MM.1S (cell line): ENCODE results near the gene ZNF385D.

ENCODE experiments used
- DNase-seq: peaks from one replicate; pipeline ENCODE4 v3.0.0-alpha.2; 2015
- H2AFZ ChIP-seq: fragments of 300-600 bp; sonication (generic); 2 replicates; pipeline ENCODE4 v1.6.0; 2016; ENCODE audit warnings: antibody characterized with exemption, low read length
- H3F3A ChIP-seq: fragments of 300-600 bp; sonication (generic); 2 replicates; pipeline ENCODE4 v1.6.1; 2016; ENCODE audit warnings: mild to moderate bottlenecking, antibody characterized with exemption, low read length, moderate library complexity, mixed read lengths; ENCODE audit not compliant: insufficient read depth
- H3K27ac ChIP-seq: fragments of 300-600 bp; sonication (generic); 2 replicates; pipeline ENCODE4 v1.5.1; 2016; ENCODE audit warnings: mild to moderate bottlenecking, low read length
- H3K27me3 ChIP-seq: fragments of 300-600 bp; sonication (generic); replicated peaks from 2 replicates; pipeline ENCODE4 v1.6.0; 2016; ENCODE audit warnings: low read length; ENCODE audit not compliant: insufficient read depth
- H3K36me3 ChIP-seq: fragments of 300-600 bp; sonication (generic); replicated peaks from 2 replicates; pipeline ENCODE4 v1.6.1; 2016; ENCODE audit warnings: mild to moderate bottlenecking, low read length, mixed read lengths; ENCODE audit not compliant: insufficient read depth
- H3K4me1 ChIP-seq: fragments of 300-600 bp; sonication (generic); 2 replicates; pipeline ENCODE4 v1.6.1; 2016; ENCODE audit warnings: low read length, mixed read lengths
- H3K4me2 ChIP-seq: fragments of 300-600 bp; sonication (generic); 2 replicates; pipeline ENCODE4 v1.6.0; 2016; ENCODE audit warnings: low read depth, low read length
- H3K4me3 ChIP-seq: fragments of 300-600 bp; sonication (generic); 2 replicates; pipeline ENCODE4 v1.5.1; 2016; ENCODE audit warnings: low read length, mixed read lengths
- H3K79me2 ChIP-seq: fragments of 300-600 bp; sonication (generic); 2 replicates; pipeline ENCODE4 v1.6.1; 2016; ENCODE audit warnings: mixed run types, low read length, mixed read lengths
- H3K9ac ChIP-seq: fragments of 300-600 bp; sonication (generic); 2 replicates; pipeline ENCODE4 v1.6.1; 2016; ENCODE audit warnings: low read length, mixed read lengths
- H3K9me2 ChIP-seq: fragments of 300-600 bp; sonication (generic); replicated peaks from 2 replicates; pipeline ENCODE4 v1.6.1; 2016; ENCODE audit warnings: mild to moderate bottlenecking, low read length, mixed read lengths; ENCODE audit not compliant: insufficient read depth
- H3K9me3 ChIP-seq: fragments of 300-600 bp; sonication (generic); replicated peaks from 2 replicates; pipeline ENCODE4 v1.6.1; 2016; ENCODE audit warnings: mild to moderate bottlenecking, low read length, mixed read lengths; ENCODE audit not compliant: insufficient read depth
- H4K20me1 ChIP-seq: fragments of 300-600 bp; sonication (generic); 2 replicates; pipeline ENCODE4 v1.6.1; 2016; ENCODE audit warnings: mild to moderate bottlenecking, low read length, moderate library complexity, mixed read lengths; ENCODE audit not compliant: insufficient read depth
- CTCF ChIP-seq: fragments of 300-600 bp; sonication (generic); IDR thresholded peaks from 2 replicates; pipeline ENCODE4 v1.5.1; 2016; ENCODE audit warnings: antibody characterized with exemption, low read length, mixed read lengths
- EZH2 ChIP-seq: fragments of 300-600 bp; sonication (generic); optimal IDR thresholded peaks from 2 replicates; pipeline ENCODE3; 2017; ENCODE audit warnings: low read depth, mild to moderate bottlenecking, antibody characterized with exemption, low read length, mixed read lengths
- EZH2phosphoT487 ChIP-seq: fragments of 300-600 bp; sonication (generic); IDR thresholded peaks from 2 replicates; pipeline ENCODE4 v1.6.1; 2018; ENCODE audit warnings: antibody characterized with exemption, low read length

ZNF385D gene

GRCh38 chr3:21649519-21649918, 101.5 kb downstream of the ZNF385D start:
- Histone ChIP-seq H3K79me2 (no peaks in the 10 kb centered on the region), H3K9ac (no peak overlapping the region), H3F3A (no peaks in the 10 kb centered on the region), H3K27ac (no peak overlapping the region), H3K4me3 (no peak overlapping the region), H3K9me2 (no peaks in the 10 kb centered on the region), H3K9me3 (no peaks in the 10 kb centered on the region), H4K20me1 (no peaks in the 10 kb centered on the region), H3K4me1 (no peaks in the 10 kb centered on the region), H3K4me2 (no peak overlapping the region), H3K27me3 (no peaks in the 10 kb centered on the region), H3K36me3 (no peaks in the 10 kb centered on the region), H2AFZ (no peak overlapping the region)
- no peak for DNase-seq
- TF ChIP-seq EZH2 (no peak), EZH2phosphoT487 (no peak), CTCF (no peak)

- Histone ChIP-seq H3K9ac (no peak overlapping the region), H3F3A (no peaks in the 10 kb centered on the region), H3K4me1 (no peaks in the 10 kb centered on the region), H3K79me2 (no peaks in the 10 kb centered on the region), H3K9me3 (no peaks in the 10 kb centered on the region), H3K4me2 (no peak overlapping the region), H3K4me3 (no peak overlapping the region), H3K36me3 (no peaks in the 10 kb centered on the region), H4K20me1 (no peaks in the 10 kb centered on the region), H2AFZ (no peak overlapping the region), H3K27ac (no peak overlapping the region), H3K27me3 (no peaks in the 10 kb centered on the region), H3K9me2 (no peaks in the 10 kb centered on the region)
- TF ChIP-seq EZH2 (no peak), EZH2phosphoT487 (no peak), CTCF (no peak)
- no peak for DNase-seq
Measured at GRCh38 chr3:21647961-21648360, 103.0 kb downstream of the ZNF385D start.

- no peak overlapping the region for H3K27ac ChIP-seq
- no peaks in the 10 kb centered on the region for H3K4me1 ChIP-seq
- no peaks in the 10 kb centered on the region for H3K36me3 ChIP-seq
- TF ChIP-seq EZH2 = no peak
- TF ChIP-seq CTCF = no peak
- no peak for TF ChIP-seq EZH2phosphoT487
- H3K79me2 ChIP-seq = no peaks in the 10 kb centered on the region
- no peaks in the 10 kb centered on the region for H3K9me3 ChIP-seq
- H3K4me3 ChIP-seq = no peak overlapping the region
- H3K4me2 ChIP-seq = no peak overlapping the region
- no peak overlapping the region for H3K9ac ChIP-seq
- H3K9me2 ChIP-seq = no peaks in the 10 kb centered on the region
- no peaks in the 10 kb centered on the region for H4K20me1 ChIP-seq
- H3K27me3 ChIP-seq = no peaks in the 10 kb centered on the region
- no peak overlapping the region for H2AFZ ChIP-seq
- no peaks in the 10 kb centered on the region for H3F3A ChIP-seq
- no peak for DNase-seq
Measured at GRCh38 chr3:21645121-21645897, 105.7 kb downstream of the ZNF385D start.
